Activated CD4-positive, alpha-beta memory T cell treated with anti-CD3 and anti-CD28 coated beads for 36 hours (primary cell): ENCODE results near the gene BCL2L15. TPM values are rescaled to one million over a fixed set of nuclear protein-coding genes. Genes with fewer than 3 reads are reported as not detected.

Experiments
- CTCF ChIA-PET: fragments of 350-600 bp; sonication (Branson Sonifier 250); formaldehyde crosslinking; loops from one replicate; lab custom pipeline; 2021; ENCODE audit warnings: antibody characterized with exemption, inconsistent platforms; lab: Charles Lee
- POLR2A ChIA-PET: fragments of 350-600 bp; sonication (Branson Sonifier 250); formaldehyde crosslinking; loops from one replicate; lab custom pipeline; 2021; ENCODE audit warnings: antibody characterized with exemption; lab: Charles Lee
- DNase-seq: peaks from one replicate; pipeline ENCODE4 v3.0.0-alpha.2; 2020
- H3K27ac Mint-ChIP-seq: one replicate; pipeline ENCODE4 v1.8.0; 2021; ENCODE audit warnings: mixed read lengths
- H3K27me3 Mint-ChIP-seq: one replicate; pipeline ENCODE4 v1.8.0; 2021; ENCODE audit warnings: mixed read lengths
- H3K36me3 Mint-ChIP-seq: one replicate; pipeline ENCODE4 v1.8.0; 2021; ENCODE audit warnings: mixed read lengths
- H3K4me1 Mint-ChIP-seq: one replicate; pipeline ENCODE4 v1.8.0; 2021; ENCODE audit warnings: low read depth, mixed read lengths
- H3K4me3 Mint-ChIP-seq: one replicate; pipeline ENCODE4 v1.8.0; 2021; ENCODE audit warnings: mild to moderate bottlenecking, mixed read lengths
- H3K9me3 Mint-ChIP-seq: one replicate; pipeline ENCODE4 v1.8.0; 2021; ENCODE audit warnings: mixed read lengths
- intact Hi-C: fragments of 100-400 bp; cut with micrococcal nuclease; formaldehyde crosslinking; loops from one replicate; pipeline ENCODE4 v1.15.1; 2023
- total RNA-seq, 2 experiments: library from RNA; stranded (reverse); gene quantifications; one replicate each; pipeline ENCODE4 v1.2.3, GENCODE V29; 2021

The BCL2L15 gene
- total RNA-seq, 2 experiments from 2014 or later: 0.22 to 0.93 TPM

DNA sequence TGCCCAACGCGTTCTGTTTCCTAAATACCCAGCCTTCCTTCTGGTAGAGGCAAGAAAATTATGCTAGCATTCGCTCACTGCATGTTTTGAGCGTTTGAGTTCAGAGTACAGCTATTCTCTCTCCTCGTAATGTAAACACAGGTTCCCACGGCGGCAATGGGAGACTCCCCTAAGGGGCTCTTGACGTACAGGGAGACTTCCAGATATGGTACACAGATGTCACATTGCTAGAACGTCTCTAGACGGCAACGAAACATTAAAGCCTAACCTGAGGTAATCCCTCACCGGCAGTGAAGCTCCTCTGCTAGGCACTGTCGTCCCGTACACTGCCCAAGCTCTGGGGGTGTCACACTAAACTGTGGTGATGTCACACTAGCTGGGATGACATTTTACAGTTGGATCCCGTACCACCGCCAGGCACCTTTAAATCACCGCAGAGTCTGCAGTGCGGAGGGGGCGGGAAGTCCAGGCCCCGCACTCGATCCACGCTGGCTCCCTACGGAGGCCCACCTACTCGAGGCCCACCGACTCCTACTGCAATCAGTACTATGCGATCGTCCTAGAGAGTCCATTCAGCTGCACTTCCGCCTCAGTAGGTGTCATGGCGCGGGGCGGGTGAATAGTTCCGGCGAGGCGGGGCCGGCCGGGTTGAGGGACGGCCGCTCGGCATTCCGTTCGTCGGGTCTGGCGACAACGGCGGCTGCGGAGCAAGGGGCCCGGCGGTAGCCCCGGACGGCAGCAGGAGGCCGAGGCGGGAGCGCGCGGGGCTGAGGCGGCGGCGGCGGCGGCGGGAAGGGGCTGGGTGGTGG is 41.8 kb upstream of the BCL2L15 start, which contains the start of gene HIPK1:
HIPK1 (plus strand) TSS at position 384 of the 809 bp plus-strand sequence.
- intact Hi-C loops: loop anchor here (1.0 kb wide), 2 partner anchors 24 to 117 kb away; partner anchors contain the start of genes DCLRE1B and RSBN1
- Mint-ChIP-seq H3K36me3 (peaks cover 11% of the 10 kb centered on the region), H3K4me1 (peaks cover 46% of the 10 kb centered on the region), H3K27ac (peak within 1 kb of the TSS; percentile 99), H3K27me3 (no peaks in the 10 kb centered on the region), H3K4me3 (peak within 1 kb of the TSS; percentile 98), H3K9me3 (no peaks in the 10 kb centered on the region)
- peak; percentile 95 for DNase-seq
- CTCF ChIA-PET: interaction anchor here (0.6 to 4.5 kb wide), 14 partner anchors 11 to 857 kb away, joined by 3 to 54 read pairs (median 4); partner anchors contain the start of genes AP4B1, DCLRE1B, LRIG2 and RSBN1
- POLR2A ChIA-PET: interaction anchor here (1.0 to 4.1 kb wide), 15 partner anchors 11 to 171 kb away, joined by 3 to 137 read pairs (median 11); partner anchors contain the start of genes AP4B1, DCLRE1B and RSBN1

DNA sequence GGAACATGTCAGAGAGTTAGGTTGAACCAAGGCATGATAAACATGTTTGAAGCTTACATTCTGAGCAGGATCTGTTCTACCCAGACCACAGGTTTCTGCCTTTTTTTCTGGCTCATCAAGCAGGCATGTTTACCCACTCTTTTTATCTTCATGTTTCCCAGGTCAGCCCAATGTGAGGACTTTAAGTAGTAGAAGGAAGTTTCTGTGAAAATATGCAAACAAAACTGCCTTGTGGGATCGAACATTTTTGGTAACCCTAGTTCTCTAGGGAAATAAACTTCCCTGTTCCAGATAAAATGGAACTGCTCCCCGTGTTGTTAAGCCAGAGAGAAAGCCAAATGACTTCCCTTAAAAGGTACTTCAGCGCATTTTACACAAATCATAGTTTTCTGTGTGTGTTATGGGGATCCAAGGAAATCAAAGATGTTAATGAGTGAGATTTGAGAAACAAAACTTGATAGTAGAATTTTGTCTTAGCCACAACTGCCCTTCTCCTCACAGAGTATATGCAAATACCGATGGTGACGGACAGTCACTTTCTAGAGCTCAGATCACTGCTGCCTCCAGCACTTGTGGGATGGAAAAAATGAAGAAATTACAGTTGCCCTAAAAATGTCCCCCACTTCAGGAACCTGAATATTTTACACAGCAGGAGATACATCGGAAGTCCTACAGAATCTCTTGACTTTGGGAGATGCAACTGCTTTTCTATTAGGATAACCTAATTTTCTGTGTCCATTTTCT is 41.0 kb upstream of the BCL2L15 start:
- CTCF ChIA-PET: interaction anchor here (0.9 to 4.5 kb wide), 9 partner anchors 15 to 96 kb away, joined by 3 to 54 read pairs (median 3); partner anchors contain the start of genes AP4B1 and DCLRE1B
- POLR2A ChIA-PET: interaction anchor here (1.0 to 4.1 kb wide), 12 partner anchors 10 to 116 kb away, joined by 3 to 137 read pairs (median 11); partner anchors contain the start of genes AP4B1, DCLRE1B and RSBN1
- Mint-ChIP-seq H3K9me3 (no peaks in the 10 kb centered on the region), H3K4me1 (peaks cover 38% of the 10 kb centered on the region), H3K27ac (peak overlapping the region; percentile 99), H3K36me3 (peaks cover 6% of the 10 kb centered on the region), H3K27me3 (peaks cover under 1% of the 10 kb centered on the region), H3K4me3 (peak overlapping the region; percentile 98)
- intact Hi-C loops: no loop called here
- DNase-seq: no peak

DNA sequence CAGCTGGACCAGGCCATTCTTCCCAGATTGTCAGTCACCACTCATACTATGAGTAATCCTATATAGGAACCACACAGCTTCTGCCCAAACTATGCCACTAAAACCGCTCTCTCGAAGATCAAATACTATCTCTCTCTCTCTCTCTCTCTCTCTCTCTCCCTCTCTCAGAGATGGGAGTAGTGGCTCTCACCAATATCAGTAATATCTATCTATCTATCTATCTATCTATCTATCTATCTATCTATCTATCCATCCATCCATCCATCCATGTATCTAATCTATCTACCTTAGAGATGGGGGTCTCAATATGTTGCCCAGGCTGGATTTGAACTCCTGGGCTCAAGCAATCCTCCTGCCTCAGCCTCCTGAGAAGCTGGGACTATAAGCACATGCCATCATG is 37.1 kb upstream of the BCL2L15 start:
- peaks cover 14% of the 10 kb centered on the region for H3K4me1 Mint-ChIP-seq
- no peak overlapping the region for H3K27ac Mint-ChIP-seq
- DNase-seq: no peak
- ChIA-PET POLR2A (no interaction called here), CTCF (interaction anchor here (0.8 kb wide), 2 partner anchors 23 to 583 kb away, joined by 3 to 4 read pairs; no protein-coding TSS in a partner anchor)
- H3K27me3 Mint-ChIP-seq: peaks cover 3% of the 10 kb centered on the region
- intact Hi-C loops: no loop called here
- peaks cover 1% of the 10 kb centered on the region for H3K36me3 Mint-ChIP-seq
- no peak overlapping the region for H3K4me3 Mint-ChIP-seq
- no peaks in the 10 kb centered on the region for H3K9me3 Mint-ChIP-seq

DNA sequence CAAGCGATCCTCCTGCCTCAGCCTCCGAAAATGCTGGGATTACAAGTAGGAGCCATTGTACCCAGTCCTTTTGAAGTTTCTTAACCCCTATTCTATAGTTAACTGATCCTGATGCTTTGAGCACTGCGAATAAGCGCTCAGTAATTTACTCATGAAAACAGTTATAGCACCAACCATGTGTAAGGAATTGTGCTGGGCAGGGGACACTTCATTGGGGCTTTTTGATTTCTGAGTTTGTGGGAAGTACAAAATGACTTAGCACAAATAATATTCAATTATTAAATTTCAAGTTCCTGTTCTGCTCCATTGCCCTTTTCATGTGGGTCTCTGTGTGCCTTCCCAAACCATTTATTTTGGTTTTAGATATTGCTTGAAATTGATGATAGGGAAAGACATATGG is 35.6 kb upstream of the BCL2L15 start:
- H3K4me3 Mint-ChIP-seq: no peak overlapping the region
- DNase-seq: no peak
- H3K27ac Mint-ChIP-seq: no peak overlapping the region
- peaks cover 10% of the 10 kb centered on the region for H3K4me1 Mint-ChIP-seq
- POLR2A ChIA-PET: no interaction called here
- intact Hi-C loops: no loop called here
- H3K9me3 Mint-ChIP-seq: no peaks in the 10 kb centered on the region
- no peaks in the 10 kb centered on the region for H3K36me3 Mint-ChIP-seq
- peaks cover 3% of the 10 kb centered on the region for H3K27me3 Mint-ChIP-seq
- CTCF ChIA-PET: interaction anchor here (1.3 kb wide), 1 partner anchor 13 kb away, joined by 3 read pairs; no protein-coding TSS in a partner anchor

DNA sequence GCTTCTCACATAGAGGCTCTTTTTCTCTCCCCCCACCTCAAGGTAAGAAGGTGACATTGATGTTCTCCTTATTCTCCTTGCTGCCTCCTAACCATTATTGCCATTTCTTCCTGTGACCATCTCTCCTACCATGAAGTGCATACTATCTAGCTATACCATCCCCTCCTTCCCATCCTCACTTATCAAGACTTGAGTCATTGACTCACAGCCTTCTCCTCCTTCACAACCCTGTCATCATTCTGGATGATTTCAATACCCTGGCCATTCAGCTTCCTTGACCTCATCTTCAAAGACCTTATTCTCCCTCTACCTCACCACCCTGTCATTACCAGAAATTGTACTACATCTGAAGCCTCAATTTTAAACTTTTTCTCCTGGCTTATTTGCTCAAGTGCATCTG is 30.9 kb upstream of the BCL2L15 start:
- Mint-ChIP-seq H3K4me1 (peaks cover 6% of the 10 kb centered on the region), H3K27ac (no peak overlapping the region), H3K9me3 (no peaks in the 10 kb centered on the region), H3K36me3 (no peaks in the 10 kb centered on the region), H3K27me3 (peaks cover 2% of the 10 kb centered on the region), H3K4me3 (no peak overlapping the region)
- ChIA-PET CTCF (no interaction called here), POLR2A (interaction anchor here (1.8 kb wide), 1 partner anchor 11 kb away, joined by 5 read pairs; the partner anchor contains the start of gene HIPK1)
- intact Hi-C loops: no loop called here
- DNase-seq: no peak

DNA sequence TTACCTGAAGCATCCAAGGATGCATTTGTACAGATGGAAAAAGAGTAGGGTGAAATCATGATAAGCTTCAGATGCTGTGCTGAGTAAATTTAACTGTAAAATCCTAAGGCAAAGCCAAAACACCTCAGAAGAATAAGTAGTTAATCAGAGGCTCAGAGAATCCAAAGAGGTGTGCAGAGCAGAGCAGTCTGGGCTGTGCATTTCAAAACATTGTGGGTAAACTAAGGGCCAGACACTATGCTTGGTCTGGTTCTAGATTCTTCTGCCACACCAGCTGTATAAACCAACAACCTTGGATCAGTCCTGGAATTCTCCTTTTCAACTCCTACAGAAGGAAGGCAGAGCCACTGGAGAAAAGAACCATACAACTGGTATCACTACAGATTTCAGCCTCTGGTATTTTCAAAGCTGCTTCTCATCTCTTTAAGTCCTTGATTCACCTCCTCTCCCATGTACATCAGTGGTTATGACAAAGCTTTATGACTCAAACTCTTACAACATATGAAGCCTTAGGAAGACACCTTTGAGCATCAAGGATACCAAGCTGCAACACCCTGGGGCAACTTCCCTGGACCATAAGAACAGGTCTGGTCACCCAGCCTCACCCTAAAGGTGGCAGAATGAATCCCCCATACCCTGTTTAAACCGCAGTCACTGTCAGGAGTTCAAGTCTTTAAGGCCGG is 30.2 kb upstream of the BCL2L15 start:
- Mint-ChIP-seq H3K4me1 (peaks cover 7% of the 10 kb centered on the region), H3K27ac (no peak overlapping the region), H3K36me3 (no peaks in the 10 kb centered on the region), H3K4me3 (no peak overlapping the region), H3K27me3 (no peaks in the 10 kb centered on the region), H3K9me3 (no peaks in the 10 kb centered on the region)
- CTCF ChIA-PET: no interaction called here
- intact Hi-C loops: no loop called here
- no peak for DNase-seq
- POLR2A ChIA-PET: interaction anchor here (0.6 to 1.8 kb wide), 2 partner anchors 12 to 42 kb away, joined by 3 to 5 read pairs; partner anchors contain the start of gene HIPK1

DNA sequence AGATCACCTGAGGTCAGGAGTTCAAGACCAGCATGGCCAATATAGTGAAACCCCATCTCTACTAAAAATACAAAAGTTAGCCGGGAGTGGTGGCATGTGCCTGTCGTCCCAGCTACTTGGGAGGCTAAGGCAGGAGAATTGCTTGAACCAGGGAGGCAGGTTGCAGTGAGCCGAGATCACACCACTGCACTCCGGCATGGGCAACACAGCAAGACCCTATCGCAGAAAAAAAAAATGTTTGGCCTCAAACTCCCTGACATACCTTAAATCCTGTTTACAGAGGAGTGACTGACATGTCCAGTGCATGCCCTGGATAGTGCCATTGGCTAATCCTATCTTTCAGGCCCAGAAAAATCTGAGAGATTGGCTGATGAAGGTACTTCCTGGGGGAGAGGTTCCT is 29.6 kb upstream of the BCL2L15 start:
- CTCF ChIA-PET: no interaction called here
- Mint-ChIP-seq H3K36me3 (peaks cover under 1% of the 10 kb centered on the region), H3K4me1 (peaks cover 7% of the 10 kb centered on the region), H3K4me3 (no peak overlapping the region), H3K9me3 (no peaks in the 10 kb centered on the region), H3K27ac (no peak overlapping the region), H3K27me3 (no peaks in the 10 kb centered on the region)
- POLR2A ChIA-PET: interaction anchor here (0.6 to 1.8 kb wide), 2 partner anchors 12 to 42 kb away, joined by 3 to 5 read pairs; partner anchors contain the start of gene HIPK1
- intact Hi-C loops: no loop called here
- no peak for DNase-seq

DNA sequence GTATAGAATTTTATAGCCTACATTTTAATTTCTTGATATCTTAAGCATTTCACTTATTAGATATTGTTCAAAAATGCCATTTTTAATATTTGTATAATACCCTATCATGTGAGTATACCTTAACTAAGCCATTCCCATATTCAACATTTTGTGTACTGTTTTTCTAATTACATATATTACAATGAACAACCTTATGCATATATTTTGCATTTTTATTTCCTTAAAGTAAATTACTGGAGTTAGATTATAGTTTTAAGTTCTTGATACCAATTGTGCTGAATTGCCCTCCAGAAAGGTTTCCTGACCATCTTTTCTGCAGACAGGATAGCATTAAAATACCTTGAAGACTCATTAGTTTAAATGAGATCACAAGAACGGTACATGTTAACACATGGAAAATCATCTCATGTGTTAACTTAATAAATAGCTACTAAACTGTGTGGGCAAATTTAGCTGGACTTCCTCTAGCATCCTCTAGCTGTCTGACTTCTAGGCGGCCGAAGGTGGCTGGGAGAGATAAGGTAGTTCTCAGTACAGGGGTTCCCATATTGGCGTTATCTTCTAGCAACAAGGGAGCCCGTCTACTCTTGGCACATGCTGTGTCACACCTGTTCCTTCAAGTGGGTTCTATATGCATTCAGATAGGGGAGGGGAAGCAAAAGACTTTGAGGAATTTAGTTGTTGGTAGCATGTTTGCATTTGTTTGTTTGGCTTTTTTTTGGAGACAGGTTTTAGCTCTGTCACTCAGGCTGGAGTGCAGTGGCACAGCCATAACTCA is 26.7 kb upstream of the BCL2L15 start:
- H3K4me3 Mint-ChIP-seq: no peak overlapping the region
- H3K9me3 Mint-ChIP-seq: no peaks in the 10 kb centered on the region
- H3K4me1 Mint-ChIP-seq: peaks cover 7% of the 10 kb centered on the region
- ChIA-PET POLR2A (no interaction called here), CTCF (interaction anchor here (0.7 kb wide), 1 partner anchor 15 kb away, joined by 3 read pairs; the partner anchor contains the start of gene HIPK1)
- no peaks in the 10 kb centered on the region for H3K27me3 Mint-ChIP-seq
- no peak for DNase-seq
- H3K36me3 Mint-ChIP-seq: peaks cover 18% of the 10 kb centered on the region
- H3K27ac Mint-ChIP-seq: no peak overlapping the region
- intact Hi-C loops: no loop called here

DNA sequence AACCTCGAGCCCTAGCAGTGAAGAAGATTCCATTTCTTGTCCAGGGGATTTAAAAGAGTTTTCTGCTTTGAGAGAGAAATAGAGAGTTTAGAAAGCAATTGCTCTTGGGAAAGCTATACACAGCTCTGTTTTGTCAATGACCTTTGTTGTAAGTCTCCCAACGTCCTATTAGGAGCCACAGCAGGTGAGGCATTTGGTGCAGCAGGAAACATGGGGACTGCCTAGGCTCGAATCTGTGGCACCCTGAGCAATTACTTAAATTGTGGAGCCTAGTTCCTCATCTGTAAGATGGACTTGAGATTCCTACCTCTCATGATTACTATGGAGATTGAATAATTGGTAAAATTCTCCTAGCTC is 25.9 kb upstream of the BCL2L15 start:
- intact Hi-C loops: no loop called here
- Mint-ChIP-seq H3K4me3 (no peak overlapping the region), H3K36me3 (peaks cover 20% of the 10 kb centered on the region), H3K27ac (no peak overlapping the region), H3K4me1 (peaks cover 9% of the 10 kb centered on the region), H3K9me3 (no peaks in the 10 kb centered on the region), H3K27me3 (no peaks in the 10 kb centered on the region)
- CTCF ChIA-PET: interaction anchor here (0.7 kb wide), 2 partner anchors 16 to 24 kb away, joined by 3 read pairs; partner anchors contain the start of gene HIPK1
- DNase-seq: no peak
- POLR2A ChIA-PET: no interaction called here

DNA sequence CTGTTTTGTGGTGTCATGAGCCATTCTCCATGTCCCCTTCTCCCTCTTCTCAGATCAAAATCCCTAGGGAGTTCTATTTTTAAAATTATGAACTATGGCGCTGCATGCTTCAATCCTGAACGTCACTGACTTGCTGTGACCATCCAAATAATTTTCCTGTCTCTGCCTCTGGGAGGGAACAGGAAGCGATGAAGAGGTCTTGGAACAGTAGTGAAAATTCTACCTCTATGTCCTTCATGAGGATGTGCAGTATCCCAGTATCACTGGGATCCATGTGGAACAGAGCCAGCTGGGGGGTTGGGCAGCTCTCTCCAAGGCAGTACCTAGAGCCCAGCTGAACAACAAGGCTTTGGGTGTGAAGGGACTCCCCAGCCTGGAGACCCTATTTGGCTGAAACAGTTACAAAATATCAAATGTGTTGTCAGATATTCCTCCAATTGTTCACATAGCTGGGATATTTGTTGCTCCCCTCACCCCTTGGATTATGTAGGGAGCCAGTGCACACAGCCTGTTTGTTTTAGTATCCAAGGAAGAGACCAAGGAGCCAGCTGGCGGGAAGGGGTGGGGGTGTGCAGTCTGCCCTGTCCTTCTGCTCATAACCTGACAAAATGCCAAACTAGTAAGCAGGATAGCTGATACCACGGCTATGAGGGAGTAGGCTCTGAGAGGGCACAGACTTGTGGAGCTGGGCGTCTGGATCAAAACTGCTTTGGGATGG is 25.4 kb upstream of the BCL2L15 start:
- H3K27ac Mint-ChIP-seq: no peak overlapping the region
- POLR2A ChIA-PET: no interaction called here
- H3K9me3 Mint-ChIP-seq: no peaks in the 10 kb centered on the region

More for the DNA sequence above, 25.4 kb upstream of the BCL2L15 start:
- CTCF ChIA-PET: interaction anchor here (0.7 to 0.8 kb wide), 3 partner anchors 9 to 23 kb away, joined by 3 read pairs; partner anchors contain the start of gene HIPK1
- Mint-ChIP-seq H3K36me3 (peaks cover 25% of the 10 kb centered on the region), H3K4me3 (no peak overlapping the region), H3K27me3 (no peaks in the 10 kb centered on the region), H3K4me1 (peaks cover 5% of the 10 kb centered on the region)
- intact Hi-C loops: no loop called here
- no peak for DNase-seq
